Pons (tissue), 1 donor: Measurements from ENCODE around the gene FEN1.
A peak's percentile ranks its signal among the peaks of the same experiment; 100 is the strongest.

Source experiments
- DNase-seq: peaks from one replicate; pipeline ENCODE4 v3.0.0-alpha.2; 2016; ENCODE audit warnings: low spot score

The FEN1 gene

DNA sequence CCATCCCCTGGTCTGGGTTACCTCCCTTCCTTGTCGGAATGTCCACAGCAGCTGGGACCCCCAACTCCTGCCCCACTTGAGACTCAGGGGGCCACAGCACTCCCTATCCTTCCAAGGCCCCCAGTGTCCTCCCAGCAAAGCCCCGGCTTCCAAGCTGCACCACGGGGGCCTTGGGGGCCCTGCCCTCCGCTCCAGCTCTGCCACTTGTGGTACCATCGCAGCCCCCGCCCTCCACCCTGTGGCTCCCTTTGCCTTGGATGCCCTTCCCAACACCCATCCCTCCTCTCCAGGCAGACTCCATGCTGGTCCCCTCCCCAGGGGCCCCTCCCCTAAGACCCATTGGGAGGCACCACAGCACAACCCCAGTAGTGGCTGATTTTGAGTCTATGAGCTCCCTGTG, 17.6 kb upstream of the FEN1 start:
- DNase-seq: no peak

DNA sequence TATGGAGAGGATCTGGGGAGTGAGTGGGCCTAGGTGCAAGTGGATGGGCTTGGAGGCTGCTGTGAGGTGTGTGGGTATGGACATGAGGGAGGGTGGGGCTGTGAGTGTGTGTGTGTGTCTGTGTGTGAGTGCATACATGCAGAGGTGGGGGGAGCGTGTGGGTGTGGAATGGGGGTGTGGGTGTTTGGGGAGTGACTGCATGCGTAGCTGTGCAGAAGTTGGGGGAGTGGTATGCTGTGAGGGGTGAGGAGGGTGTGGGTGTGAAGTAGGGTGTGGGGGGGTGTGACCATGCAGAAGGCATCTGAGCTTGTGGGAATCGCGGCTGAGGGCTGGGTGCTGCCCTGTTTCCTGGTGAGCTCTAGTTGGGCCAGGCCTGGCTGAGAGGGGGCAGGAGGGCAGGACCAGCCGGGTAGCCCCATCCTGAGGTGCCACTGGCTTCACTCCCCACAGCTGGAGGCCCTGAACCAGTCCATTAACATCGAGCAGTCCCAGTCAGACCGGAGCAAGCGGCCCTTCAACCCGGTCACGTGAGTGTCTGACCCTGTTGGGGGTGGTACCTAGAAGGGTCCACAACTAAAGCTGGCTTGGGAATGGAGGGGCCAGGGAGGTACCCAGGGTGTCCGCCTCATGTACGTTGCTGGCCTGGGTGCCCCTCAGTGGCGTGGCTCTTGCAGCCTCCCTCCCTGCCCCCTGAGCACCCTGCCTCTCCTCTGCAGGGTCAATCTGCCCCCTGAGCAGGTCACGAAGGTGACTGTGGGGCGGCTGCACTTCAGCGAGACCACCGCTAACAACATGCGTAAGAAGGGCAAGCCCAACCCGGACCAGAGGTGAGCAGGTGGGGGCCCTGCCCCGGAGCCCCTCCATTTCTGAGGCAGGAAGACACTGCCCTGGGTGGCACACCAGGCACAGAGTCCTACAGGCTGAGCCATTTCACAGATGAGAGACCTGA, 16.8 kb upstream of the FEN1 start:
- DNase-seq: no peak

DNA sequence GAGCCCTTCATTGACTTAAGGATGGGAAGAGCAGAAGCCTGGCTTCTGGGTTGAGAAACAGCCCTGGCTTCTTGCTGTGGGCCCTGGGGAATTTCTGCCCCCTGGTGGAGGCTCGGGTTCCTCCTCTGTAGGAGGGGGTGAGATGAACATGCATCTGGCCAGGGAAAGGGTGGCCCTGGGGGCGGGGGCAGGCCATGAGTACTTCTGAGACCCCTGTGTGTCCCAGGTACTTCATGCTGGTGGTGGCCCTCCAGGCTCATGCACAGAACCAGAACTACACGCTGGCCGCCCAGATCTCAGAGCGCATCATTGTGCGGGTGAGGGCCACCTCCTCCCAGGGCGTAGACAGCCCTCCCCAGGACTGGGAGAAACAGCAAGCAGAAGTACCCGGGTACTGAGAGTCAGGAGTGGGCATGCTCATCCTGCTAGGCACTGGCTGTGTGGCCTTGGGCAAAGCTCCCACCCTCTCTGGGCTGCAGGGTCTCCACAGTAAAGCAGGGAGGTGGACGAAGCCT, 16.1 kb upstream of the FEN1 start:
- DNase-seq: peak; percentile 68

DNA sequence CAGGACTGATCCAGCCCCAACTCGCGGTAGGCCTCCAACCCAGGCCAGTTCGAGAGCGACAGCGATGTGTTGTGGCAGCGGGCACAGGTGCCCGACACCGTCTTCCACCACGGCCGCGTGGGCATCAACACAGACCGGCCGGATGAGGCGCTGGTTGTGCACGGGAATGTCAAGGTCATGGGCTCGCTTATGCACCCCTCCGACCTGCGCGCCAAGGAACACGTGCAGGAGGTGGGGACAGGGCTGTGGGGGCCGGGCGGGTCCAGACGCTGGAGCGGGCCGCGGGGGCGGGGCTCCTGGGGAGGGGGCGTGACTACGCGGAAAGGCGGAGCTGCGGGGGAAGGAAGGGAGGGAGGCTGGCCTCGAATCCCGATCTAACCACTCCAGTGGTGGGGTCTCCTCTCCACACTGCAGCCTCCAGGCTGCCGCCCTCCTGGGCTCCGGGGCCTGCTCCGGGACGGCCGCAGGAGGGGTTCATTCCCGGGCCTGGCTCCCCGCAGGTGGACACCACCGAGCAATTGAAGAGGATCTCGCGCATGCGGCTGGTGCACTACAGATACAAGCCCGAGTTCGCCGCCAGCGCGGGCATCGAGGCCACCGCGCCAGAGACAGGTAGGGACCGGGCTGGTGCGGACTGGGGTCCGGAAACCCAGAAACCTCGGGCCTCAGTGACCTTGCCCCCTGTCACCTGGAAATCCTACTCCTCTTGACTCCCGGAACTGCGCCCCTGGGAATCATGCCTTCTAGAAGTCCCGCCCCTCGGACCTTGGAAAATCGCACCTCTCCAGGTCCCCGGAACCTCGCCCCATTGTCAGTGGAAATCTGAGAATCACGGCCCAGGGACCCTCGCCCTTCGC, 15.2 kb upstream of the FEN1 start:
- DNase-seq: no peak

DNA sequence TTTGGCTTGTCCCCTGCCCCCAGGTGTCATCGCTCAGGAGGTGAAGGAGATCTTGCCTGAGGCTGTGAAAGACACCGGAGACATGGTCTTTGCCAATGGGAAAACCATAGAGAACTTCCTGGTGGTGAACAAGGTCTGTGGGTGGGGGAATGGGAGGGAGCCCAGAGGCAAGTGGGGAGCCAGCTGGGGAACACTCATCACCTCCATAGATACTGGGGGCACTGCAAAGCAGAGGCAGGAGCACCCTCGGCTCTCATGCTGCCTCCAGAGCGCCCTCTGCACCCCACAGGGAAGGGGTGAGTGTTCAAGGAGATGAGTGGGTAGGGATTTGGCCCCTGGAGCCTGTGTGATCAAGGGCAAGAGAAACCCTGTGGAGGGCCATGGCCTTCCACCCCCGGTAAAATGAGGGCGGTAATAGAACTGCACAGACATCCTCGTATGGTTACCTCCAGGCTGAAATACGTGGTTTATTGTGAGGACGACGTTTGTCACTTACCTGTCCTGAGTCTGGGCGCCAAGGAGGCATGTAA, 14.3 kb upstream of the FEN1 start:
- no peak for DNase-seq

DNA sequence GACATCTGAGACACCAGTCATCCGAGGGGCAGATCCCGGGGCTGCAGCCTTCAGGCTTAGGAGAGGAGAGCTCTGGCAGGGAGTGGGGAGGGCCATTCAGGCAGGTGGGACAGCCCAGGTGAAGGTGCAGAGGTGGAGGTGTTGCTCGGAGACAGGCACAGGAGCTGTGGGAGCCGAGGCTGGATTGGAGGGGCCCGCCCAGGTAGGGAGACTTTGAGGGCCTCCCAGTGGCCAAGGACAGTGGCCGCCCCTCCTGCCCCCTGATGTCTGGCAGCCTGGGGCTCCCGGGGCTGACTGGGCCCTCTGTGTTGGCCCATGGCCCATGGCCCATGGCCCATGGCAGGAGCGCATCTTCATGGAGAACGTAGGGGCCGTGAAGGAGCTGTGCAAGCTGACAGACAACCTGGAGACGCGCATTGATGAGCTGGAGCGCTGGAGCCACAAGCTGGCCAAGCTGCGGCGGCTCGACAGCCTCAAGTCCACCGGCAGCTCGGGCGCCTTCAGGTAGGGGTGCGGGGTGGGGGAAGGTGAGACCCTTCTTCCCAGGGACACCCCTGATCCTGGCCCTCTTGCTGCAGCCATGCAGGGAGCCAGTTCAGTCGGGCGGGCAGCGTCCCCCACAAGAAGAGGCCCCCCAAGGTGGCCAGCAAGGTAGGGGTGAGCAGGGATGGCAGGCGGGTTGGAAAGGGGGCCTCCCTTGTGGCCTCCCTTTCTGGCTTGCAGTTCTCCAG, 13.6 kb upstream of the FEN1 start:
- DNase-seq: no peak

DNA sequence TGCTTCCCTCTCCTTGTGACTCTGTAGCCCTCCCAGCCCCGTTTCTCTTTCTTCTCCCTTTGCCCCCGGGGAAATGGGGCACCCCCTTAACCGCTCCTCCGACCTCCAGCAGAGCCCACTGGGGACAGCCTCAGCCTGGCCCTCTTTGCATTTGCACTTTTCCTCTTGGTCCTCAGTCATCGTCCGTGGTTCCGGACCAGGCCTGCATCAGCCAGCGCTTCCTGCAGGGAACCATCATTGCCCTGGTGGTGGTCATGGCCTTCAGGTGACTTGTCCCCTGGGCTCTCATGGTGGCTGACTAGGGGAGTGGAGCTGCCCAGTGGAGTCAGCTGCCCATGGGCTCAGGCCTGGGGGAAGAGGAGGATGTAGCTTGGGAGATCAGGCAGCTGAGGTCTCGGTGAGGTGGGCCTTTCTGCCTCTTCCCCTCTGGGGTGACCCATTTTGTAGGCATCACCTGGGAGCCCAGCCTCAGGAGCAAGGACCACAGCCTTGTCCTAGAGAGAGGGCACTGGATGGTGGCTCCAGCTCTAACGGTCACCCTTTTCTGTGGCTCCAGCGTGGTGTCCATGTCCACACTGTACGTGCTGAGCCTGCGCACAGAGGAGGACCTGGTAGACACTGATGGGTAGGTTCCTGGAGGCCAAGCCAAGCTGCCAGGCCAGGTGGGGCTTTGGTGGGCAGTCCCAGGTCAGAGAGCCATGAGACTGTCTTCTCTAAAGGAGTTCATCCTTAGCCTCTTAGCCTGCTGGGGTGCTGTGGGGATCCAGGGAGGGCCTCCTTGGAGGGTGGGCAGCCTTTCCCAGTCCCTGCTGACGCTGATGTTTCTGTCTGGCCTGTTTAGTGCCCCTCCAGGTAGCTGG, 12.8 kb upstream of the FEN1 start:
- no peak for DNase-seq

DNA sequence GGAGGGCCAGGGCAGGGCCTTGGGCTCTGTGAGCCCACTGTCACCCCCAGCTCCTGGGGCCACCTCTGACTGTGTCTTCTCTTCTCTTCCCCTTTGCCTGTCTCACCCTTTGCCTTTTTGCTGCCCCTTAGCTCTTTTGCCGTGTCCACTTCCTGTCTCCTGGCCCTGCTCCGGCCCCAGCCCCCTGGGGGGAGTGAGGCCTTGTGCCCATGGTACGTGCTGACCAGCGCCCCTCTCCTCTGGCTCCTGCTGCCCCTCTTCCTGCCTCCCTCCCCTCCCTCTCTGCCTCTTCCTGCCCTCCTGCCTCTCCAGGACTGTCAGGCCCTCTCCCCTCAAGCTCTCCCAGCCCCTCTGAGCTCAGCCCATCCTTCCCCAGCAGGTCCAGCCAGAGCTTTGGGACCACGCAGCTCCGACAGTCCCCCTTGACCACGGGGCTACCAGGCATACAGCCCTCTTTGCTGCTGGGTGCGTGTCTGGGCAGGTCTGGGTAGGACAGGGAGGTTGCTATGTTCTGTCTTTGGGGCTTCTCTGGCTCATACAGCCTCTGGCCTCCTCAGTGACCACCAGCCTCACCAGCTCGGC, 12.0 kb upstream of the FEN1 start:
- no peak for DNase-seq

DNA sequence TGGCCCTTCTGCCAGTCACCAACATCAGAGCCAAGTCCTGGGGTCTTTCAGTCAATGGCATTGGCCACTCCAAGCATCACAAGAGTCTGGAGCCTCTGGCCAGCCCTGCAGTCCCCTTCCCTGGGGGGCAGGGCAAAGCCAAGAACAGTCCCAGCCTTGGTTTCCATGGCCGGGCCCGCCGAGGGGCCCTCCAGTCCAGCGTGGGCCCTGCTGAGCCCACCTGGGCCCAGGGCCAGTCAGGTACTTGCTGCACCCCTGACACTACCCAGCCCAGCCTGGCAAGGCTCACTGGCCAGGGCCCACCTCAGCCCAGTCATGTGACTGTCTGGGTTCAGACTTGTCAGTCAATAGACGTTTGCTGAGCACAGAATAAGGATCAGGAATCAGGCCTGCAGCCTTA, 11.1 kb upstream of the FEN1 start:
- DNase-seq: no peak

DNA sequence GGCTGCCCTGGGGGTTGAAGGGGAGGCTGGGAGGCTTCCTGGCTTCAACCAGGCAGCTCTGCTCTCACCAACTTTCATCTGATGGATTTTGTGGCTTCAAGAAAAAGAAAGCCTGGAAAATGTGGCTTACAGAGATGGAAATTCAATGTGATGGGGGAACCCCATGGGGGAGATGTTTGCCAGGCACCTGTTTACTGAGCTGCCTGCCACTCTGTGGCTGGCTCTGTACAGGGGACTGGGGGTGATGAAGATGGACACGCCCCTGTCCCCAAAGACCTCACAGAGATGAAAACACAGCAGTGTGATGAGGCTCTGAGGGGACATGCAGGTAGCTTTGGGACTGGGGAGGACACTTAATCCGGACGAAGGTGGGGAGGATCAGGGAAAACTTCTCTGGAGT, 10.4 kb upstream of the FEN1 start:
- DNase-seq: no peak

DNA sequence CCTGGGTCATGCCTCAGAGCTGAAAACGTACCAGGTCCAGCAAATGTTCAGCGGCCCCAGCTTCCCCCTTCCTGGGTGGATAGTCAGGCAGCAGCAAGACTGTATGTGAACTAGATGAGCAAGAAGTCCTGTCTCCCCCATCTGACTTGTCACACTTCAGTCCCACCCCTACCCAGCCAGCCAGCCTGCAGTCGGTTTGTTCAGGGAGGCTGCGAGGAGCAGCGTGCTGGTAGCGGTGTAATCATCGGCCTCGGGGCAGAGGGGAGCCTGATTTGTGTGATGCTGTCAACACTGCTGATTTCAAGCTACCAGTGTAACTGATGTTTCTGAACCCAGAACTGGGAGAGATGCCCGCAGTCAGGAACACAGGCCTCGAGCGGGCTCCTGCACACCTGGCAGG, 9.9 kb upstream of the FEN1 start:
- no peak for DNase-seq

DNA sequence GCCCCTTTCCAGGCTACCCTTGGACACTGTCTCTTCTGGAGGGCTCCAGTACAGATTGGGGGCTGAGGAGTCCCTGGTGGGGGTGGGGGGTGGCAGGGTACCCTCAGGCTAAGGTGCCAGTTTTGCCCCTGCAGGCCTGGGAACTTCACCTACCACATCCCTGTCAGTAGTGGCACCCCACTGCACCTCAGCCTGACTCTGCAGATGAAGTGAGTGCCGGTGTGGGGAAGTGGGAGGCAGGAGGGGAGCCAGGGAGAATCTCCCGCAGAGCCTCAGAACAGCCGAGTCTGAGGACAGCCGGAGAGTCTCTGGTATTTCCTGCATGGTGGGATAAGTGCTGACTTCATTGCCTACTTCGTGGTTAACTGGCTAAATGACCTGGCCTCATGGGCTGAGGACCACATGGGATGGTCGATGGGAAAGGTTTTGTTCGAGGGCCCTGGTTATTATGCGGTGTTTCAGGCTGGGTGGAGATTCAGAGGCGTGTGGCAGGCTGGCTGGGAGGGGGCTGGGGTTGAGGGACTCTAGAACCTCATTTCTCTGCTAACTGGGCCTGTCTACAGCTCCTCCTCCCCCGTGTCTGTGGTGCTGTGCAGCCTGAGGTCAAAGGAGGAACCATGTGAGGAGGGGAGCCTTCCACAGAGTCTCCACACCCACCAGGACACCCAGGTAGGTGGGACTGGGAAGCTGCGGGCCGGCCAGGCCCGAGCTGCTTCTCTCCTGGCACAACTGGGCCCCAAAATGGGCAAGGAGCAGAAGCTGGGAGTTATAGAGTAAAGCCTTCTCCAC, 8.8 kb upstream of the FEN1 start:
- no peak for DNase-seq

DNA sequence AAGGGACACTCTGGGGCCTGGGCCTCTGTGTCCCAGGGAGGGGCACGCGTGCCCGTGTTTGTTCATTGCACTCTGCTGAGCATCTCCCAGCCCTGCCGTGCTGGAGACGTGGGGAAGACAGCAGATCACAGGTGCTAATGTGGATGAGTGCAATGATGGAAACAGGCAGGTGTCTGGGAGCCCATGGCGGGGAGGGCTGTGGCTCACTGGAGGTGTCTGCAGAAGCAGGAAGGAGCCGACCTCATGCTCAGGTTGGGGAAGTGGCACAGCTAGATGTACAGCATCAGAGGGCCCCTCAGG, 8.3 kb upstream of the FEN1 start:
- no peak for DNase-seq

DNA sequence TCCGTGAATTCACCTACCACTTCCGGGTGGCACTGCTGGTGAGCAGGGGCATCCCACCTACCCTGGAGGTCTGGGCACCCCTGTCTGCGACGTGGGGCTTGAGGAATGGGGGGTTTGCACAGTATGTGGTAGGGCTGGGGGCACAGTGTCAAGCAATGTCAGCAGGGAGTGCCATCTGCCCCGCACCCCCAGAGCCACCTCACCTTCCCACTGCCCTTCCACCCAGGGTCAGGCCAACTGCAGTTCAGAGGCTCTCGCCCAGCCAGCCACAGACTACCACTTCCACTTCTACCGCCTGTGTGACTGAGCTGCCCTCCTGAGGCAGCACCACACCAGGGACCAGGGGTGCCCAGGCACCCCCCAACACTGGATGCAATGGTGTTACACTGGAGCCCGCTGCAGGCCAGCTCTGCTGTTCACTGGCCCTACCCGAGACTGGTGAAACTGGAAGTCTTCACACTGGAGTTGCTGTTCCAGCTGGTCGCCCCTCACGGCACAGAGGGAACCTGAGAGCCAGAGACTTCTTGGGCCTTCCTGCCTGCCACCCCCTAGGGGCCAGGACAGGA, 6.8 kb upstream of the FEN1 start:
- DNase-seq: no peak

DNA sequence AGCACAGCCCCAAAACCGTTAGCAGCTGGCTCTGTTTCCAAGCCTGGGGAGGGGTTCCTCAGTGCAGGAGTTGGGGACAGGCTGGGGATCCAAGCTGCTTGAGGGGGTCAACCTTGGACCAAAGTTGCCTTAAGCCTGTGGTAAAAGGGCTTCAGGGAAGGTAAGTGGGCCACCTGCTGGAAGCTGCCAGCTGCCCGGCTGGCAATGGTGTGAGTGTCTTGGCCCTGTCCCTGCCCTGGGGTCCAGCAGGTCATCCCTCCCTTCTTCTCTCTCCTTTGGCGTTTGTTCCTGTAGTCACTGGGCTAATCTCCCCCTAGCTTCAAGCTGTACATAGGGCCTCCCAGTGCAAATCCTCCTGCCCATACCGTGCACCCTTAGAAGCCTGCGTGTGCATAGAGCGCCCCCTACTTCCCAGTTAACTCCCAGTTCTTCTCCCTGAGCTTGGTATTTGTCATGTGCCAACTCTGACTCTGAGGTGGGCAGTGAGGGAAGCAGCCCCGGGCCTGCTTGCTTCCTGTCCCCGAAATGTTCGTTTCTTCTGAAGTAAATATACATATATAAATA, 4.7 kb upstream of the FEN1 start:
- peak; percentile 92 for DNase-seq

DNA sequence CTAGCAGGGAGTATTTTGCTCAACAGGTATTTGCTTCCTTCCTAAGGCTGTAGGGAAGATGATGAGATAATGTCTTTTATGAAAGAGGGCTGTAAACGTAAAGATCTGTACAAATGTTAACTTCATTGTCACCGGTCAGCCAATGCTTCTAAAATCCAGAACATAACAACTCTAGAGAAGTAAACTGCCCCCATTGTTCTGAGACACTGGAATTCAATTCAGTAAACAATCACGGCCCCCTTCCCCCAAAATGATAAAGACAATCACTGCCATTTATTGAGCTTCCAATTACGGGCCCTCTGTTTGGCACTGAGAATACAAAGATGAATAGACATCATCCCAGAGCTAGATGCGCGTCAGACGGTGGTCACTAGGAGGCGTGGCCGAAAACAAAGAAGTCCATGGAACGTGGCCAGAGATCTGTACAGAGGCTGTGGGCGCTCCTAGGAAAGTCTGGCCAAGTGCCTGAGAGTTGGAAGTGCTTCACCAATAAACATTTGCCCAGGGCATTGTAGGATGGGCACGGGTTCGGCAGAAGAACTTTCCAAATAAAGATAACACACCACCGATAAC, 888 bp upstream of the FEN1 start:
- DNase-seq: peak; percentile 99

DNA sequence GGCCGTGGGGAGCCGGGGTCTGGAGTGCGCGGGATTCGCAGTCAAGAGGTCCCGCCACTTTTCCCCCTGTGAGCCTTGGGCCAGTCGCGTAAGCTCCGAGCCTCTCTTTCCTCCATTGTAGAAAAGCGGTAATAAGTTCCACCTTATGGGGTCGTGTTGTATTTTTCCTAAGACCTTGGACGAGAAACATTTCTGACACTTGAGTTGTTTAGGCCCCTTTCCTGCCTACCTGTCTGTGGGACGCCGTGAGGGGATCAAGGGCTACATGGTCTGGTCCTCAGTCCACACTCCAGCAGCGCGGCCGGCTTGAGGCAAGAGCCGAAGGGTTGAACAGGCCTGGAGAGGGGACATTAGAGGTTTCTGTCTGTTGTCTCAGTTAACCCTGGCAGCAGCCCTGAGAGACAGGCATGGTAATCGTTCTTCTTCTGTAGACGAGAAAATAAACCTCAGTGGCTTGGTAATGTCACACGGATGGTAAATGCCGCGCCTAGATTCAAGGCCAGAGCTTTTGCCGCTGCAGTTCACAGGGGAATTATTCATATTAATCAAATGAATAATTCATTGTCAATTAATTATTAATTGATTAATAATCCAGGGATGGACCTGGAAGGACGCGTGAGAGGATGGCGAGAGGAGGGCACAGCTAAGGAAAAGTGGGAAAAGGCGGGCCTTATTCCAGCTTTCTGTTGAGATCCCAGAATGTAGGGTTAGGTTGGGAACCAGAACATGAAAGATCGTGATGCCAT, 545 bp downstream of the FEN1 start:
- DNase-seq: no peak

DNA sequence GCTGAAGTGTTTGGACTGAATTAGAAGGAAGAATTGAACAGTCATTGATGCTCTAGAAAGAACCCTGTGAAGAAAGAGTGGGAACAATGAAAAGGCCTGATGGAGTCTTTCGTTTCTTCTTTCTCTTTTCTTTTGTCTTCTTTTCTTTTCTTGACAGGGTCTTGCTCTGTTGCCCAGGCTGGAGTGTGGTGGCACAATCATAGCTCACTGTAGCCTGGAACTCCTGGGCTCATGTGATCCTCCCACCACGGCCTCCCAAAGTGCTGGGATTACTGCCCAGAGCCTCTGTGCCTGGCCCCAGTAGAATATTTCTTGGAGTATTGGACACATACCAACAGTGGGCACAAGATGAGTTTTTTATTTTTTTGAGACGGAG, 1.1 kb downstream of the FEN1 start:
- DNase-seq: no peak
